Superior temporal gyrus (tissue), 1 donor: ENCODE measurements around the gene SPIN2B.

Source experiments
- DNase-seq: peaks from one replicate; pipeline ENCODE4 v3.0.0-alpha.2; 2016; ENCODE audit errors: extremely low spot score

Gene SPIN2B

GRCh38 chrX:57070185-57070984, 51.0 kb downstream of the SPIN2B start:
- DNase-seq: no peak
